ENCODE measurements around the gene FNBP1.
"Not testable (repeated sequence)": the region's sequence is repeated elsewhere in the genome, so short reads cannot be mapped to it uniquely, and the experiment has no call there.

DNA sequence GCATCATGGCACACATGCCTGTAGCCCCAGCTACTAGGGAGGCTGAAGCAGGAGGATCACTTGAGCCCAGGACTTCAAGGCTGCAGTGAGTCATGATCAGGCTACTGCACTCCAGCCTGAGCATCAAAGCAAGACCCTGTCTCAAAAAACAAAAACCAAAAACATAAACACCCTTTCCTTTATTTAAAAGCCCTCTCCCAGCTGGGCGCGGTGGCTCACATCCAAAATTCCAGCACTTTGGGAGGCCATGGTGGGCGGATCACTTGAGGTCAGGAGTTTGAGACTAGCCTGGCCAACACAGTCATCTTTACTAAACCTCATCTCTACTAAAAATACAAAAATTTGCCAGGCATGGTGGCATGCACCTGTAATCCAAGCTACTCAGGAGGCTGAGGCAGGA lies 45.3 kb downstream of the FNBP1 start:
- not testable (repeated sequence) for TF ChIP-seq ZFP69B (tag by site-specific recombination; IDR thresholded peaks at IDR 0.05); ZNF692 (tag by site-specific recombination; IDR thresholded peaks at IDR 0.05); MYNN (tag by site-specific recombination; IDR thresholded peaks at IDR 0.05; ENCODE audit: borderline replicate concordance); ZNF121 (tag by site-specific recombination; IDR thresholded peaks at IDR 0.05); ZNF664 (tag by site-specific recombination; IDR thresholded peaks at IDR 0.05); TSHZ1 (tag by site-specific recombination; IDR thresholded peaks at IDR 0.05; ENCODE audit: borderline replicate concordance); ZNF670 (tag by site-specific recombination; IDR thresholded peaks at IDR 0.05; ENCODE audit: low read depth); ZNF157 (tag by site-specific recombination; IDR thresholded peaks at IDR 0.05); ZNF596 (tag by site-specific recombination; IDR thresholded peaks at IDR 0.05); SETDB1 (IDR thresholded peaks at IDR 0.05; ENCODE audit: insufficient read length, low read length)
- TF ChIP-seq, protein P1, sequence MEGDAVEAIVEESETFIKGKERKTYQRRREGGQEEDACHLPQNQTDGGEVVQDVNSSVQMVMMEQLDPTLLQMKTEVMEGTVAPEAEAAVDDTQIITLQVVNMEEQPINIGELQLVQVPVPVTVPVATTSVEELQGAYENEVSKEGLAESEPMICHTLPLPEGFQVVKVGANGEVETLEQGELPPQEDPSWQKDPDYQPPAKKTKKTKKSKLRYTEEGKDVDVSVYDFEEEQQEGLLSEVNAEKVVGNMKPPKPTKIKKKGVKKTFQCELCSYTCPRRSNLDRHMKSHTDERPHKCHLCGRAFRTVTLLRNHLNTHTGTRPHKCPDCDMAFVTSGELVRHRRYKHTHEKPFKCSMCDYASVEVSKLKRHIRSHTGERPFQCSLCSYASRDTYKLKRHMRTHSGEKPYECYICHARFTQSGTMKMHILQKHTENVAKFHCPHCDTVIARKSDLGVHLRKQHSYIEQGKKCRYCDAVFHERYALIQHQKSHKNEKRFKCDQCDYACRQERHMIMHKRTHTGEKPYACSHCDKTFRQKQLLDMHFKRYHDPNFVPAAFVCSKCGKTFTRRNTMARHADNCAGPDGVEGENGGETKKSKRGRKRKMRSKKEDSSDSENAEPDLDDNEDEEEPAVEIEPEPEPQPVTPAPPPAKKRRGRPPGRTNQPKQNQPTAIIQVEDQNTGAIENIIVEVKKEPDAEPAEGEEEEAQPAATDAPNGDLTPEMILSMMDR (tag by site-specific recombination; IDR thresholded peaks at IDR 0.05): not testable (repeated sequence)
- TF ChIP-seq, protein P2, sequence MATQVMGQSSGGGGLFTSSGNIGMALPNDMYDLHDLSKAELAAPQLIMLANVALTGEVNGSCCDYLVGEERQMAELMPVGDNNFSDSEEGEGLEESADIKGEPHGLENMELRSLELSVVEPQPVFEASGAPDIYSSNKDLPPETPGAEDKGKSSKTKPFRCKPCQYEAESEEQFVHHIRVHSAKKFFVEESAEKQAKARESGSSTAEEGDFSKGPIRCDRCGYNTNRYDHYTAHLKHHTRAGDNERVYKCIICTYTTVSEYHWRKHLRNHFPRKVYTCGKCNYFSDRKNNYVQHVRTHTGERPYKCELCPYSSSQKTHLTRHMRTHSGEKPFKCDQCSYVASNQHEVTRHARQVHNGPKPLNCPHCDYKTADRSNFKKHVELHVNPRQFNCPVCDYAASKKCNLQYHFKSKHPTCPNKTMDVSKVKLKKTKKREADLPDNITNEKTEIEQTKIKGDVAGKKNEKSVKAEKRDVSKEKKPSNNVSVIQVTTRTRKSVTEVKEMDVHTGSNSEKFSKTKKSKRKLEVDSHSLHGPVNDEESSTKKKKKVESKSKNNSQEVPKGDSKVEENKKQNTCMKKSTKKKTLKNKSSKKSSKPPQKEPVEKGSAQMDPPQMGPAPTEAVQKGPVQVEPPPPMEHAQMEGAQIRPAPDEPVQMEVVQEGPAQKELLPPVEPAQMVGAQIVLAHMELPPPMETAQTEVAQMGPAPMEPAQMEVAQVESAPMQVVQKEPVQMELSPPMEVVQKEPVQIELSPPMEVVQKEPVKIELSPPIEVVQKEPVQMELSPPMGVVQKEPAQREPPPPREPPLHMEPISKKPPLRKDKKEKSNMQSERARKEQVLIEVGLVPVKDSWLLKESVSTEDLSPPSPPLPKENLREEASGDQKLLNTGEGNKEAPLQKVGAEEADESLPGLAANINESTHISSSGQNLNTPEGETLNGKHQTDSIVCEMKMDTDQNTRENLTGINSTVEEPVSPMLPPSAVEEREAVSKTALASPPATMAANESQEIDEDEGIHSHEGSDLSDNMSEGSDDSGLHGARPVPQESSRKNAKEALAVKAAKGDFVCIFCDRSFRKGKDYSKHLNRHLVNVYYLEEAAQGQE (tag by site-specific recombination; IDR thresholded peaks at IDR 0.05): not testable (repeated sequence)
